ENCODE measurements around the gene VWA1.
A peak's percentile ranks its signal among the peaks of the same experiment; 100 is the strongest.
"Not testable (repeated sequence)": the region's sequence is repeated elsewhere in the genome, so short reads cannot be mapped to it uniquely, and the experiment has no call there.

The VWA1 gene

GRCh38 chr1:1438531-1439381, 3.3 kb downstream of the VWA1 start:
- H3K27ac ChIP-seq: peak overlapping the region; percentile 99
- no peak for TF ChIP-seq CTCF (conservative IDR thresholded peaks at IDR 0.05)

- peak overlapping the region; percentile 99 for H3K27ac ChIP-seq
- no peak for TF ChIP-seq CTCF (conservative IDR thresholded peaks at IDR 0.05)
These were observed 4.2 kb downstream of the VWA1 start for GRCh38 chr1:1439546-1440261.

DNA sequence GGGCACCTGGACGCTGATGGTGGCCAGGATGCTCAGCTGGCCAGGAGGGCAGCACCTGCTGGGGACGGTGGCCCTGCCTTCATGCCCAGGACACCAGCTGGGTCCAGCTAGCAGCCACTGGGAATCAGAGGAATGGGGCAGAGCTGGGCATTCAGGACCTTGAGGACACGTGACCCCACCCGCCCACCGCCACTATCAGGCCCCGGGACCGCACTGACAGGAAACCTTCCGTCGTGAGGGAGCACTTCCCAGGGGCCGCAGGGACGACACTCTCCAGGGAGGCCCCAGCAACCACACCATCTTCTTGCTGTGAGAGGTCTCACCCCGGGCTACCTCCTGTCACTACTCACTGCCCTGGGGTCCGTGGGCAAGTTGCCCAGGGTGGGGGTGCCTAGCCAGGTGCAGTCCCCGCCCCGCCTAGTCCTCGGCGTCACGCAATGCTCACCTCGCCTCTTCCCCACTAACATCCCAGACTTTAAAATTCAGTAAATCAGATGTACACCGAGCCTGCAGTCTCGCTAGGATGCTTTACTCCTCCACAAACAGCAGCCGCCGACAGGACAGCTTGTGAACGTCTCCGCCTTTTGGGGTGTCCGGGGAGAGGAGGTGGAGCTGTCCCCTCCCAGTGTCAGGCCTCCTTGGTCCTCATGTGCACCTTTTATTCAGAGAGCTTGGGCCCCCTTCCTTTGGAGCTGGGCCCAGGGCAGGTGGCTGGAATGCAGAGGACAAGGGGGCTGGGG, 4.9 kb downstream of the VWA1 start:
- peak overlapping the region; percentile 99 for H3K27ac ChIP-seq
- TF ChIP-seq CTCF (conservative IDR thresholded peaks at IDR 0.05): 0 out of 2 replicates have a peak, but pooled peaks have one; percentile 37

GRCh38 chr1:1441002-1441888, 5.8 kb downstream of the VWA1 start:
- peak; percentile 96 for TF ChIP-seq CTCF (conservative IDR thresholded peaks at IDR 0.05)

GRCh38 chr1:1442069-1442770, 6.7 kb downstream of the VWA1 start:
- TF ChIP-seq CTCF (conservative IDR thresholded peaks at IDR 0.05): no peak
- no peak overlapping the region; the same call in 1 of the 2 replicates for H3K27ac ChIP-seq

More at GRCh38 chr1:1441002-1441888, 5.8 kb downstream of the VWA1 start:
- H3K27ac ChIP-seq: peak overlapping the region; percentile 99

GRCh38 chr1:1446631-1447030, 11.1 kb downstream of the VWA1 start:
- not testable (repeated sequence) for H3K27ac ChIP-seq

All from VCaP (cell line).